GM18907 (cell line): Measurements from ENCODE around the gene ADH6.
"Not testable (repeated sequence)": the region's sequence is repeated elsewhere in the genome, so short reads cannot be mapped to it uniquely, and the experiment has no call there.

Source experiments
- ATAC-seq: cut with Tn5 transposase; IDR thresholded peaks from one replicate; pipeline ENCODE4 v1.9.1; 2021; ENCODE audit warnings: mild to moderate bottlenecking, moderate library complexity; ENCODE audit not compliant: unreplicated experiment

The ADH6 gene

GRCh38 chr4:99219072-99219471 lies at the start of gene ADH6:
Gene ADH6, minus strand, starts transcription at chr4:99219246. Its CDS starts 94 bp downstream, at chr4:99219152.
- no peak for ATAC-seq

- no peak for ATAC-seq
Measured at GRCh38 chr4:99264927-99265326, 45.9 kb upstream of the ADH6 start.

- ATAC-seq = no peak
Measured at GRCh38 chr4:99252746-99253145, 33.7 kb upstream of the ADH6 start.

- no peak for ATAC-seq
Measured at GRCh38 chr4:99248714-99249113, 29.7 kb upstream of the ADH6 start.

- no peak for ATAC-seq
Measured at GRCh38 chr4:99235955-99236354, 16.9 kb upstream of the ADH6 start.

GRCh38 chr4:99234331-99235010 lies 15.4 kb upstream of the ADH6 start:
- no peak for ATAC-seq

GRCh38 chr4:99233397-99233796 lies 14.4 kb upstream of the ADH6 start:
- not testable (repeated sequence) for ATAC-seq

- not testable (repeated sequence) for ATAC-seq
Measured at GRCh38 chr4:99228706-99229105, 9.7 kb upstream of the ADH6 start.

GRCh38 chr4:99227646-99228045 lies 8.6 kb upstream of the ADH6 start:
- not testable (repeated sequence) for ATAC-seq

- ATAC-seq = no peak
Measured at GRCh38 chr4:99221980-99222379, 2.9 kb upstream of the ADH6 start.

GRCh38 chr4:99219479-99219878 lies 433 bp upstream of the ADH6 start:
- peak; percentile 78 for ATAC-seq

GRCh38 chr4:99215521-99215920 lies 3.5 kb downstream of the ADH6 start:
- no peak for ATAC-seq

- ATAC-seq = no peak
Measured at GRCh38 chr4:99210789-99211188, 8.3 kb downstream of the ADH6 start.

GRCh38 chr4:99209671-99210070 lies 9.4 kb downstream of the ADH6 start:
- ATAC-seq = no peak

- no peak for ATAC-seq
Measured at GRCh38 chr4:99208719-99209075, 10.3 kb downstream of the ADH6 start.

GRCh38 chr4:99207911-99208718 lies 10.9 kb downstream of the ADH6 start:
- no peak for ATAC-seq

- ATAC-seq = no peak
Measured at GRCh38 chr4:99207069-99207743, 11.8 kb downstream of the ADH6 start.

GRCh38 chr4:99205153-99205979 lies 13.7 kb downstream of the ADH6 start:
- no peak for ATAC-seq

GRCh38 chr4:99202536-99202935 lies 16.5 kb downstream of the ADH6 start:
- no peak for ATAC-seq

GRCh38 chr4:99202094-99202493 lies 17.0 kb downstream of the ADH6 start:
- ATAC-seq = no peak

- no peak for ATAC-seq
Measured at GRCh38 chr4:99201690-99202089, 17.4 kb downstream of the ADH6 start.
